K562 (cell line): ENCODE results near the gene GOLPH3L. TPM values are rescaled to one million over a fixed set of nuclear protein-coding genes. Genes with fewer than 3 reads are reported as not detected.

Experiments used
- CAMTA2 ChIP-seq: fragments of 250-450 bp; sonication (Bioruptor Pico); conservative IDR thresholded peaks from 2 replicates; pipeline ENCODE4 v1.5.1; 2022
- CREM ChIP-seq: IDR thresholded peaks from 2 replicates; pipeline ENCODE4 v1.6.1; 2014; ENCODE audit warnings: antibody characterized with exemption, low read depth
- FOS ChIP-seq: IDR thresholded peaks from 3 replicates; pipeline ENCODE4 v1.6.1; 2011; ENCODE audit not compliant: insufficient read length; ENCODE audit errors: extremely low read depth
- MYNN ChIP-seq, 2 experiments: sonication (generic); formaldehyde crosslinking in 1 of 2; IDR thresholded peaks; 2 replicates each; pipeline versions ENCODE4 v1.5.0 to v1.6.1; 2016 to 2020; ENCODE audit warnings: antibody characterized with exemption in 1 of 2, missing genetic modification reagents in 1 of 2
- NCOR1 ChIP-seq: fragments of 450-650 bp; IDR thresholded peaks from 2 replicates; pipeline ENCODE4 v1.6.1; 2016; ENCODE audit warnings: mild to moderate bottlenecking, moderate library complexity
- PHF21A ChIP-seq: fragments of 450-650 bp; IDR thresholded peaks from 2 replicates; pipeline ENCODE4 v1.6.1; 2017; ENCODE audit warnings: low read depth, borderline replicate concordance
- POLR2G ChIP-seq: fragments of 200-400 bp; formaldehyde crosslinking; IDR thresholded peaks from 2 replicates; pipeline ENCODE4 v1.6.1; 2017; ENCODE audit warnings: low read depth, mild to moderate bottlenecking, antibody characterized with exemption, low read length, moderate library complexity
- polyA plus RNA-seq, 8 experiments: library from polyadenylated mRNA; depleted of rRNA in 4 of 8; stranded (reverse) in 5 of 8; unstranded in 3 of 8; fragments of >200 nt; fragmentation: Nextera tagmentation in 2 of 8; fragmentation: Illumina TruSeq in 1 of 8; extraction: Ambion mirVana in 2 of 8; extraction: Trizol in 1 of 8; gene quantifications; 2 replicates each; pipeline versions ENCODE4 v1.2.1 to v1.2.3, GENCODE V29; 2011 to 2014; ENCODE audit warnings: inconsistent platforms in 1 of 8, missing spikeins in 1 of 8
- total RNA-seq, 7 experiments: library from RNA; depleted of rRNA in 6 of 7; stranded (reverse); fragments of >200 nt in 6 of 7; fragmentation: Illumina TruSeq in 2 of 7; extraction: Trizol in 2 of 7; gene quantifications; 2 replicates each; pipeline versions ENCODE4 v1.2.1 to v1.2.3, GENCODE V29; 2011 to 2021; ENCODE audit warnings: low replicate concordance in 1 of 7
- TF ChIP-seq, protein P1 (sequence below), 2 experiments: fragments of 450-650 bp in 1 of 2; sonication (generic) in 1 of 2; formaldehyde crosslinking in 1 of 2; IDR thresholded peaks; 2 replicates each; pipeline versions ENCODE4 v1.7.1 to v1.9.0; 2016 to 2022; ENCODE audit warnings: inconsistent platforms in 1 of 2, mild to moderate bottlenecking in 1 of 2, missing genetic modification reagents in 1 of 2
- TF ChIP-seq, protein P2 (sequence below), 2 experiments: fragments of 450-650 bp; IDR thresholded peaks; 2 replicates each; pipeline ENCODE4 v1.6.1; 2016
- TF ChIP-seq, protein P3 (sequence below): fragments of 450-650 bp; IDR thresholded peaks from 2 replicates; pipeline ENCODE4 v1.6.1; 2018; ENCODE audit warnings: mild to moderate bottlenecking, low read depth; ENCODE audit not compliant: partially characterized antibody
- TF ChIP-seq, protein P4 (sequence below): fragments of 200-800 bp; sonication (Bioruptor generic); IDR thresholded peaks from 2 replicates; pipeline ENCODE4 v1.6.1; 2017; ENCODE audit warnings: missing genetic modification characterization, missing compliant biosample characterization

Gene GOLPH3L
- total and polyA plus RNA-seq, 9 of the 15 experiments (the other 6 are each of a cell fraction or from before 2014, with no cell fraction given) = 8.1 to 42.1 (median 21.6) TPM

DNA sequence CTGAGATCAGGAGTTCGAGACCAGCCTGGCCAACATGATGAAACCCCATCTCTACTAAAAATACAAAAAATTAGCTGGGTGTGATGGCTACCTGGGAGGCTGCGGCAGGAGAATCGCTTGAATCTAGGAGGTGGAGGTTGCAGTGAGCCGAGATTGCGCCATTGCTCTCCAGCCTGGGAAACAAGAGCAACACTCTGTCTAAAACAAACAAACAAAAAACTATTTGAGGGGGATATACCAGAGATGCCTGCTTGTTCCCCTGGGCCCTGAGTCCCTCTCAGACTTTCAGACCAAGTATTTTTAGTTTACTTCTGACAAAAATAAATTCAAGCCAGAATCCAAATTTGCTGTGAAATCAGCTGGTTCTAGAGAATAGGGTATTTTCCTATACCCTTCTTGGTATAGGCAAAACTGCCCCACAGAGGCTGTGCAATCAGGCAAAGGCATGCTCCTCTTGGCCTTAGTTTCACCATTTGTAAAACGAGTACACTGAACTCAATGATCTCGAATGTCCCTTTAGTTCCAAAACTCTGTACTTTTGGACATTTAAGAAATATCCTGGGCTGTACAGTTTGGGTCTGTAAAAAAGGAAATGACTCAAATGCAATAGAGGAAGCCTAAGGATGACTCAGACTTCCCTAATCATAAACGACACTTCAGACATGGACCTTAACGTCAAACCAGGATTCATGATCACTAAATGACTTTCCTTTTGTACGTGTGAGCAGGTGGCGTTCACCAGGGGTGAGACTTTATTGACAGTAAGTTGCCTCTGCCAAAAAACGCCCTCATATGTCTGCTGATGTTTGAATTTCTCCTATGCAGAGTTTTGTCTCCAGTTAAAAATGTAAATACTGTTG is 83.7 kb downstream of the GOLPH3L start (continued):
- TF ChIP-seq, protein P1, sequence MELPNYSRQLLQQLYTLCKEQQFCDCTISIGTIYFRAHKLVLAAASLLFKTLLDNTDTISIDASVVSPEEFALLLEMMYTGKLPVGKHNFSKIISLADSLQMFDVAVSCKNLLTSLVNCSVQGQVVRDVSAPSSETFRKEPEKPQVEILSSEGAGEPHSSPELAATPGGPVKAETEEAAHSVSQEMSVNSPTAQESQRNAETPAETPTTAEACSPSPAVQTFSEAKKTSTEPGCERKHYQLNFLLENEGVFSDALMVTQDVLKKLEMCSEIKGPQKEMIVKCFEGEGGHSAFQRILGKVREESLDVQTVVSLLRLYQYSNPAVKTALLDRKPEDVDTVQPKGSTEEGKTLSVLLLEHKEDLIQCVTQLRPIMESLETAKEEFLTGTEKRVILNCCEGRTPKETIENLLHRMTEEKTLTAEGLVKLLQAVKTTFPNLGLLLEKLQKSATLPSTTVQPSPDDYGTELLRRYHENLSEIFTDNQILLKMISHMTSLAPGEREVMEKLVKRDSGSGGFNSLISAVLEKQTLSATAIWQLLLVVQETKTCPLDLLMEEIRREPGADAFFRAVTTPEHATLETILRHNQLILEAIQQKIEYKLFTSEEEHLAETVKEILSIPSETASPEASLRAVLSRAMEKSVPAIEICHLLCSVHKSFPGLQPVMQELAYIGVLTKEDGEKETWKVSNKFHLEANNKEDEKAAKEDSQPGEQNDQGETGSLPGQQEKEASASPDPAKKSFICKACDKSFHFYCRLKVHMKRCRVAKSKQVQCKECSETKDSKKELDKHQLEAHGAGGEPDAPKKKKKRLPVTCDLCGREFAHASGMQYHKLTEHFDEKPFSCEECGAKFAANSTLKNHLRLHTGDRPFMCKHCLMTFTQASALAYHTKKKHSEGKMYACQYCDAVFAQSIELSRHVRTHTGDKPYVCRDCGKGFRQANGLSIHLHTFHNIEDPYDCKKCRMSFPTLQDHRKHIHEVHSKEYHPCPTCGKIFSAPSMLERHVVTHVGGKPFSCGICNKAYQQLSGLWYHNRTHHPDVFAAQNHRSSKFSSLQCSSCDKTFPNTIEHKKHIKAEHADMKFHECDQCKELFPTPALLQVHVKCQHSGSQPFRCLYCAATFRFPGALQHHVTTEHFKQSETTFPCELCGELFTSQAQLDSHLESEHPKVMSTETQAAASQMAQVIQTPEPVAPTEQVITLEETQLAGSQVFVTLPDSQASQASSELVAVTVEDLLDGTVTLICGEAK (IDR thresholded peaks at IDR 0.05) = peak; percentile 83
- TF ChIP-seq, protein P1 (CRISPR knock-in tag; IDR thresholded peaks at IDR 0.05) = no peak; the same call in 1 of the 2 replicates
- TF ChIP-seq PHF21A (no peak), MYNN (IDR thresholded peaks at IDR 0.05) (peak; percentile 77; the same call in 1 of the 2 replicates), MYNN (CRISPR knock-in tag; IDR thresholded peaks at IDR 0.05) (no peak), CAMTA2 (no peak), POLR2G (no peak), FOS (peak; percentile 56), NCOR1 (peak; percentile 74), CREM (peak; percentile 91)
- TF ChIP-seq, protein P2, sequence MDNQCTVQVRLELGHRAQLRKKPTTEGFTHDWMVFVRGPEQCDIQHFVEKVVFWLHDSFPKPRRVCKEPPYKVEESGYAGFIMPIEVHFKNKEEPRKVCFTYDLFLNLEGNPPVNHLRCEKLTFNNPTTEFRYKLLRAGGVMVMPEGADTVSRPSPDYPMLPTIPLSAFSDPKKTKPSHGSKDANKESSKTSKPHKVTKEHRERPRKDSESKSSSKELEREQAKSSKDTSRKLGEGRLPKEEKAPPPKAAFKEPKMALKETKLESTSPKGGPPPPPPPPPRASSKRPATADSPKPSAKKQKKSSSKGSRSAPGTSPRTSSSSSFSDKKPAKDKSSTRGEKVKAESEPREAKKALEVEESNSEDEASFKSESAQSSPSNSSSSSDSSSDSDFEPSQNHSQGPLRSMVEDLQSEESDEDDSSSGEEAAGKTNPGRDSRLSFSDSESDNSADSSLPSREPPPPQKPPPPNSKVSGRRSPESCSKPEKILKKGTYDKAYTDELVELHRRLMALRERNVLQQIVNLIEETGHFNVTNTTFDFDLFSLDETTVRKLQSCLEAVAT (IDR thresholded peaks at IDR 0.05) = no peak
- TF ChIP-seq, protein P3, sequence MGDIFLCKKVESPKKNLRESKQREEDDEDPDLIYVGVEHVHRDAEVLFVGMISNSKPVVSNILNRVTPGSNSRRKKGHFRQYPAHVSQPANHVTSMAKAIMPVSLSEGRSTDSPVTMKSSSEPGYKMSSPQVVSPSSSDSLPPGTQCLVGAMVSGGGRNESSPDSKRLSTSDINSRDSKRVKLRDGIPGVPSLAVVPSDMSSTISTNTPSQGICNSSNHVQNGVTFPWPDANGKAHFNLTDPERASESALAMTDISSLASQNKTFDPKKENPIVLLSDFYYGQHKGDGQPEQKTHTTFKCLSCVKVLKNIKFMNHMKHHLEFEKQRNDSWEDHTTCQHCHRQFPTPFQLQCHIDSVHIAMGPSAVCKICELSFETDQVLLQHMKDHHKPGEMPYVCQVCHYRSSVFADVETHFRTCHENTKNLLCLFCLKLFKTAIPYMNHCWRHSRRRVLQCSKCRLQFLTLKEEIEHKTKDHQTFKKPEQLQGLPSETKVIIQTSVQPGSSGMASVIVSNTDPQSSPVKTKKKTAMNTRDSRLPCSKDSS = no peak
- TF ChIP-seq, protein P4, sequence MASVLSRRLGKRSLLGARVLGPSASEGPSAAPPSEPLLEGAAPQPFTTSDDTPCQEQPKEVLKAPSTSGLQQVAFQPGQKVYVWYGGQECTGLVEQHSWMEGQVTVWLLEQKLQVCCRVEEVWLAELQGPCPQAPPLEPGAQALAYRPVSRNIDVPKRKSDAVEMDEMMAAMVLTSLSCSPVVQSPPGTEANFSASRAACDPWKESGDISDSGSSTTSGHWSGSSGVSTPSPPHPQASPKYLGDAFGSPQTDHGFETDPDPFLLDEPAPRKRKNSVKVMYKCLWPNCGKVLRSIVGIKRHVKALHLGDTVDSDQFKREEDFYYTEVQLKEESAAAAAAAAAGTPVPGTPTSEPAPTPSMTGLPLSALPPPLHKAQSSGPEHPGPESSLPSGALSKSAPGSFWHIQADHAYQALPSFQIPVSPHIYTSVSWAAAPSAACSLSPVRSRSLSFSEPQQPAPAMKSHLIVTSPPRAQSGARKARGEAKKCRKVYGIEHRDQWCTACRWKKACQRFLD (CRISPR knock-in tag) = peak; percentile 80; the same call in 1 of the 2 replicates
